Heart right ventricle (tissue), 16 donors: ENCODE results near the gene SLC22A4. TPM values are rescaled to one million over a fixed set of nuclear protein-coding genes. Genes with fewer than 3 reads are reported as not detected.

Source experiments
- ATAC-seq, 8 donors: fragments of 200-7000 bp; cut with Tn5 transposase; one replicate each; pipeline ENCODE4 v1.9.1; 2020; ENCODE audit warnings: mild to moderate bottlenecking in 8 of 8, moderate library complexity in 8 of 8, moderate number of reproducible peaks in 1 of 8
- DNase-seq, 2 donors: peaks; one replicate each; pipeline ENCODE4 v3.0.0-alpha.2; 2020
- H3K27ac ChIP-seq, 10 donors: fragments of 200-600 bp; sonication (generic) in 2 of 10; one replicate each; pipeline versions ENCODE4 v1.5.0 to v1.8.0; 2020 to 2022; ENCODE audit warnings: mild to moderate bottlenecking in 3 of 10
- H3K27me3 ChIP-seq, 7 donors: fragments of 200-600 bp; one replicate each; pipeline ENCODE4 v1.8.0; 2021 to 2022; ENCODE audit warnings: mild to moderate bottlenecking in 2 of 7
- H3K36me3 ChIP-seq, 9 donors: fragments of 200-600 bp; sonication (generic) in 1 of 9; one replicate each; pipeline versions ENCODE4 v1.5.0 to v1.8.0; 2020 to 2022; ENCODE audit warnings: mild to moderate bottlenecking in 2 of 9
- H3K4me1 ChIP-seq, 9 donors: fragments of 200-600 bp; sonication (generic) in 1 of 9; one replicate each; pipeline versions ENCODE4 v1.5.0 to v1.8.0; 2020 to 2022; ENCODE audit warnings: mild to moderate bottlenecking in 4 of 9
- H3K4me3 ChIP-seq, 10 donors: fragments of 200-600 bp; sonication (generic) in 2 of 10; one replicate each; pipeline versions ENCODE4 v1.5.0 to v1.8.0; 2020 to 2022; ENCODE audit warnings: mild to moderate bottlenecking in 7 of 10, moderate library complexity in 2 of 10
- H3K9me3 ChIP-seq, 11 donors: fragments of 200-600 bp in 10 of 11; sonication (generic) in 2 of 11; one replicate each; pipeline versions ENCODE4 v1.5.0 to v1.8.0; 2013 to 2022; ENCODE audit warnings: mild to moderate bottlenecking in 2 of 11, control low read depth in 1 of 11, moderate library complexity in 1 of 11
- WGBS, 2 donors: extraction: QIAGEN DNeasy Blood & Tissue Kit; methylation state at CpG; one replicate each; pipeline ENCODE4 v1.1.7; 2013; ENCODE audit warnings: inconsistent platforms in 1 of 2; 5-methylcytosine and 5-hydroxymethylcytosine counted together
- intact Hi-C, 10 donors: fragments of 100-400 bp; cut with DNase I; formaldehyde crosslinking; loops; one replicate each; pipeline versions ENCODE4 v1.11.1 to v1.14.2; 2022
- polyA plus RNA-seq, 2 donors: library from polyadenylated mRNA; stranded (reverse); fragments of 200-250 nt; gene quantifications; one replicate each; pipeline ENCODE4 v1.2.3, GENCODE V29; 2013
- total RNA-seq, 10 donors: library from RNA; stranded (reverse); fragmentation: NEBNext Ultra II Directional in 3 of 10; extraction: Animal tissue kit (Norgen Biotek cat#: 25700) in 3 of 10; gene quantifications; one replicate each; pipeline versions ENCODE4 v1.2.1 to v1.2.4, GENCODE V29; 2021 to 2023
- TF ChIP-seq, protein P1 (sequence below), 9 donors: fragments of 200-600 bp; sonication (generic) in 2 of 9; IDR thresholded peaks; one replicate each; pipeline versions ENCODE4 v1.5.0 to v1.8.0; 2021 to 2022; ENCODE audit warnings: antibody characterized with exemption in 9 of 9, mild to moderate bottlenecking in 5 of 9, moderate library complexity in 1 of 9
- donor health status: Arrhythmogenic right ventricular cardiomyopathy.
- donor health status: ischemic (EF 13 %, LVEDD 7.1; RV severe dilation, severe dysfunction).
- donor health status: healthy with polysubstance abuse.
- donor health status: DM: no; HTN: yes; CAD: no.
- donor health status: DM: no; HTN: no; CAD: no.
- donor health status: ischemic (EF 25% LVEDD 6.9; RV normal size, moderate dysfunction).
- donor health status: ischemic (EF 25% LVEDD 5.7; RV mildly dilated, moderate dysfunction).
- donor health status: healthy.
- donor health status: DM: yes; HTN: yes; CAD: no.
- donor health status: Ischemic cardiomyopathy.
- donor health status: ischemic (EF 35%, LVEDD 5.7; RV mildly dilated, moderate dysfunction).
- donor health status: nonischemic (EF 11% LVEDD 7.7; RV severe dilation, severe dysfunction).
- donor health status: DM: yes; HTN: yes; CAD: no.
- donor health status: PGD.
- donor health status: ischemic (EF 29% LVEDD 5.4; RV normal size, mild dysfunction).
- donor health status: nonischemic (EF 23%, LVEDD 6.1; RV moderate dilation, normal function).

Gene SLC22A4
- total and polyA plus RNA-seq, 12 donors: 0.39 to 9.0 (median 2.1) TPM

DNA sequence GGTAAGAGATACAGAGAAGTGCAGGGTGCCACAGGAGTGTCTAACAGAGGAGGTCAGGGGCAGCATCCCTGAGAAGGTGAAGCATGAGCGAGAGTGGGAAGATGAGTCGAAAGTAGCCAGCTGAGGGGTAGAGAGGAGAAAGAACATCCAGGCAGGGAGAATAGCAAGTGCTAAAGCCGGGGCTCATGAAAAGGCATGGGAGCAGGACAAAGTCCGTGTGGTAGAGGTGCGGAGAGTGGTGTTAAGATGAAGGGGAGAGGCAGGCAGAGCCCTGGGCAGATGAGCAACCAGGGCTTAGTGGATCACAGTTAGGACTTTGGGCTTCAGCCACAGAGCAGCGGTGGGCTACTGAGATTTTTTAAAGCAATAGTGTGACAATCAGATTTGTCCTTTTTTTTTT is 85.9 kb downstream of the SLC22A4 start:
- DNase-seq (no peak), ATAC-seq (no peak)
- Histone ChIP-seq H3K36me3 (peaks cover 0 to 27% (median 5%) of the 10 kb centered on the region in 9 donors), H3K4me3 (no peak overlapping the region), H3K27ac (no peak overlapping the region), H3K9me3 (no peaks in the 10 kb centered on the region), H3K27me3 (no peaks in the 10 kb centered on the region), H3K4me1 (peaks cover 0 to 28% (median 19%) of the 10 kb centered on the region in 9 donors)
- TF ChIP-seq, protein P1, sequence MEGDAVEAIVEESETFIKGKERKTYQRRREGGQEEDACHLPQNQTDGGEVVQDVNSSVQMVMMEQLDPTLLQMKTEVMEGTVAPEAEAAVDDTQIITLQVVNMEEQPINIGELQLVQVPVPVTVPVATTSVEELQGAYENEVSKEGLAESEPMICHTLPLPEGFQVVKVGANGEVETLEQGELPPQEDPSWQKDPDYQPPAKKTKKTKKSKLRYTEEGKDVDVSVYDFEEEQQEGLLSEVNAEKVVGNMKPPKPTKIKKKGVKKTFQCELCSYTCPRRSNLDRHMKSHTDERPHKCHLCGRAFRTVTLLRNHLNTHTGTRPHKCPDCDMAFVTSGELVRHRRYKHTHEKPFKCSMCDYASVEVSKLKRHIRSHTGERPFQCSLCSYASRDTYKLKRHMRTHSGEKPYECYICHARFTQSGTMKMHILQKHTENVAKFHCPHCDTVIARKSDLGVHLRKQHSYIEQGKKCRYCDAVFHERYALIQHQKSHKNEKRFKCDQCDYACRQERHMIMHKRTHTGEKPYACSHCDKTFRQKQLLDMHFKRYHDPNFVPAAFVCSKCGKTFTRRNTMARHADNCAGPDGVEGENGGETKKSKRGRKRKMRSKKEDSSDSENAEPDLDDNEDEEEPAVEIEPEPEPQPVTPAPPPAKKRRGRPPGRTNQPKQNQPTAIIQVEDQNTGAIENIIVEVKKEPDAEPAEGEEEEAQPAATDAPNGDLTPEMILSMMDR (IDR thresholded peaks at IDR 0.05): no peak
- 95 to 98% methylated on average over 6 of the region's 6 CpGs for WGBS, 2 donors
- intact Hi-C loops: loop anchor here in 6 of 10 donors (5.0 to 10.0 kb wide), 7 partner anchors 195 to 505 kb away; partner anchors contain the start of genes IL3 (in 1 of the 6) and SOWAHA (in 1 of the 6)

DNA sequence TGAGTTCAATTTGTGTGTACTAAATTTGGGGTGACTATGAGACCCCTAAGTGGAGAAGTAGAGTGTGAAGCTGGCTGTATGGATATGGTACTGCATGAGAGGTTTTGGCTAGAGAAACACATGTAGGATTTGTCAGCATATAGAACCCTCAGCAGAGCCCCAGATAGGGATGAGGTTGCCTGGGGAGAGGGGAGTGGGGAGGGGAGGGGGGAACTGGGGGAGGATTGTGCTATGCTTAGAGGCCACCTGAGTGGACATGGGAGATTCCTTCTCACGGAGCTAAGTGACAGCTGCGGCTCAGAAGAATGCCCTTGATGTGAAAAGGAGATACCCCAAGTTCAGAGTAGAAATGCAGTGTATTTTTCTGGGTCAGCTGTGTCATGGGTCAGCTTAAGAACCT is 86.5 kb downstream of the SLC22A4 start:
- peaks cover 0 to 27% (median 5%) of the 10 kb centered on the region in 9 donors for H3K36me3 ChIP-seq
- H3K27me3 ChIP-seq: no peaks in the 10 kb centered on the region
- H3K4me1 ChIP-seq: peaks cover 0 to 35% (median 24%) of the 10 kb centered on the region in 9 donors
- no peak overlapping the region for H3K4me3 ChIP-seq
- intact Hi-C loops: loop anchor here in 6 of 10 donors (5.0 to 10.0 kb wide), 7 partner anchors 196 to 504 kb away; partner anchors contain the start of genes IL3 (in 1 of the 6) and SOWAHA (in 1 of the 6)
- TF ChIP-seq, protein P1 (IDR thresholded peaks at IDR 0.05): no peak
- ATAC-seq: no peak
- H3K27ac ChIP-seq: no peak overlapping the region
- no peaks in the 10 kb centered on the region for H3K9me3 ChIP-seq
- WGBS, 2 donors: 69 to 82% methylated on average over 2 of the region's 2 CpGs
- no peak for DNase-seq

- no peak overlapping the region for H3K4me3 ChIP-seq
- TF ChIP-seq, protein P1 (IDR thresholded peaks at IDR 0.05): no peak
- peaks cover 5 to 36% (median 25%) of the 10 kb centered on the region in 9 donors for H3K4me1 ChIP-seq
- no peak for DNase-seq
- H3K9me3 ChIP-seq: no peaks in the 10 kb centered on the region
- H3K36me3 ChIP-seq: peaks cover 0 to 27% (median 5%) of the 10 kb centered on the region in 9 donors
- intact Hi-C loops: loop anchor here in 6 of 10 donors (5.0 to 10.0 kb wide), 7 partner anchors 197 to 503 kb away; partner anchors contain the start of genes IL3 (in 1 of the 6) and SOWAHA (in 1 of the 6)
- ATAC-seq: no peak
- no peak overlapping the region for H3K27ac ChIP-seq
- 86 to 87% methylated on average over 1 of the region's 1 CpG for WGBS, 2 donors
- H3K27me3 ChIP-seq: no peaks in the 10 kb centered on the region
Observed at GRCh38 chr5:132381614-132382013, 87.4 kb downstream of the SLC22A4 start.

DNA sequence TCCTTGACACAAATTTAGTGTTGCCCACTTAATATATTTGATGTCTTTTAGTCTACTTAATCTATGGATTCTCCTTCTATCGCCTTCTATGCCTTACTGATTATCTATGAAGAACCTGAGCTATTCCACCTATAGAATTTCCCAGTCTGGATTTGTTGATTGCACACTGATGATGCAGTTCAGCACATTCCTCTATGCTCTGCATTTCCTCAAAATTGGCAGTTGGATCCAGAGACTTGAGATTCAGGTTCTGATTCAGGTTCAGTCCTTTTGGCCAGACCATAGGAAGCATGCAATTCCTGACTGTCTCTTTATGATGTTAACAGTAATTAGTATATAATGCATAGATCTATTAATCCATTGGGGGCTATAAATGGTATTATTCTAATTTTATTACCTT is 89.1 kb downstream of the SLC22A4 start:
- Histone ChIP-seq H3K36me3 (peaks cover 0 to 27% (median 5%) of the 10 kb centered on the region in 9 donors), H3K4me3 (no peak overlapping the region), H3K9me3 (no peaks in the 10 kb centered on the region), H3K27ac (no peak overlapping the region), H3K4me1 (peaks cover 14 to 39% (median 32%) of the 10 kb centered on the region in 9 donors), H3K27me3 (no peaks in the 10 kb centered on the region)
- intact Hi-C loops: loop anchor here in 6 of 10 donors (5.0 to 10.0 kb wide), 7 partner anchors 198 to 502 kb away; partner anchors contain the start of genes IL3 (in 1 of the 6) and SOWAHA (in 1 of the 6)
- ATAC-seq: no peak
- DNase-seq: no peak
- 97% methylated on average over 1 of the region's 1 CpG for WGBS, 2 donors
- TF ChIP-seq, protein P1 (IDR thresholded peaks at IDR 0.05): no peak
